WTC11 (cell line): Measurements from ENCODE around the gene TEX54. TPM values are rescaled to one million over a fixed set of nuclear protein-coding genes. Genes with fewer than 3 reads are reported as not detected.

ENCODE experiments used
- ATAC-seq: fragments of 200-7000 bp; cut with Tn5 transposase; 2 replicates; pipeline ENCODE4 v1.10.0; 2021; ENCODE audit warnings: mild to moderate bottlenecking, moderate library complexity
- CTCF ChIA-PET: fragments of 300-600 bp; sonication (Branson Sonifier 250); formaldehyde crosslinking; loops from one replicate; lab custom pipeline; 2021; ENCODE audit warnings: antibody characterized with exemption; lab: Charles Lee
- POLR2A ChIA-PET: fragments of 350-600 bp; sonication (Branson Sonifier 250); formaldehyde crosslinking; loops from one replicate; lab custom pipeline; 2021; ENCODE audit warnings: antibody characterized with exemption; lab: Charles Lee
- DNase-seq: peaks from one replicate; pipeline ENCODE4 v3.0.0; 2021; ENCODE audit warnings: low spot score
- H3K27ac Mint-ChIP-seq: 2 replicates; pipeline ENCODE4 v1.8.0; 2021; ENCODE audit warnings: mixed read lengths
- H3K27me3 Mint-ChIP-seq: 2 replicates; pipeline ENCODE4 v1.8.0; 2021; ENCODE audit warnings: low read depth, mild to moderate bottlenecking, moderate library complexity, mixed read lengths
- H3K36me3 Mint-ChIP-seq: 2 replicates; pipeline ENCODE4 v1.8.0; 2021; ENCODE audit warnings: mixed read lengths
- H3K4me1 Mint-ChIP-seq: 2 replicates; pipeline ENCODE4 v1.8.0; 2022; ENCODE audit warnings: mixed read lengths
- H3K4me3 Mint-ChIP-seq: 2 replicates; pipeline ENCODE4 v1.8.0; 2021; ENCODE audit warnings: mild to moderate bottlenecking, moderate library complexity, mixed read lengths
- H3K9me3 Mint-ChIP-seq: 2 replicates; pipeline ENCODE4 v1.8.0; 2021; ENCODE audit warnings: mixed read lengths
- ELF4 ChIP-seq: sonication (generic); formaldehyde crosslinking; IDR thresholded peaks from 2 replicates; pipeline ENCODE4 v1.8.1; 2022; ENCODE audit warnings: low read depth, mild to moderate bottlenecking, moderate library complexity, missing genetic modification reagents
- NR3C1 ChIP-seq: sonication (generic); formaldehyde crosslinking; conservative IDR thresholded peaks from 2 replicates; pipeline ENCODE4 v1.8.1; 2023; ENCODE audit warnings: low read depth, mild to moderate bottlenecking, missing genetic modification reagents
- OVOL2 ChIP-seq: fragments of 250-450 bp; sonication (Bioruptor Pico); IDR thresholded peaks from 2 replicates; pipeline ENCODE4 v1.9.0; 2021; ENCODE audit warnings: mild to moderate bottlenecking, borderline replicate concordance
- PRRX2 ChIP-seq: fragments of 250-450 bp; sonication (Bioruptor Pico); IDR thresholded peaks from 2 replicates; pipeline ENCODE4 v1.8.0; 2021; ENCODE audit warnings: mild to moderate bottlenecking
- SMAD4 ChIP-seq: sonication (generic); formaldehyde crosslinking; IDR thresholded peaks from 2 replicates; pipeline ENCODE4 v1.8.0; 2022; ENCODE audit warnings: mild to moderate bottlenecking, missing genetic modification reagents
- SOX15 ChIP-seq: fragments of 250-450 bp; sonication (Bioruptor Pico); IDR thresholded peaks from 2 replicates; pipeline ENCODE4 v1.9.0; 2021; ENCODE audit warnings: mild to moderate bottlenecking
- ZNF121 ChIP-seq: sonication (generic); formaldehyde crosslinking; IDR thresholded peaks from 2 replicates; pipeline ENCODE4 v1.8.0; 2023; ENCODE audit warnings: missing genetic modification reagents
- ZNF671 ChIP-seq: fragments of 250-450 bp; sonication (Bioruptor Pico); IDR thresholded peaks from 2 replicates; pipeline ENCODE4 v1.8.0; 2021; ENCODE audit warnings: mild to moderate bottlenecking
- total RNA-seq: library from RNA; stranded (reverse); gene quantifications from 3 replicates; pipeline ENCODE4 v1.2.3, GENCODE V29; 2021
- TF ChIP-seq, protein P1 (sequence below): sonication (generic); formaldehyde crosslinking; IDR thresholded peaks from 2 replicates; pipeline ENCODE4 v1.8.0; 2022; ENCODE audit warnings: mild to moderate bottlenecking, missing genetic modification reagents
- TF ChIP-seq, protein P2 (sequence below): sonication (generic); formaldehyde crosslinking; IDR thresholded peaks from 2 replicates; pipeline ENCODE4 v1.8.0; 2023; ENCODE audit warnings: mild to moderate bottlenecking, missing genetic modification reagents
- TF ChIP-seq, protein P3 (sequence below): fragments of 250-450 bp; sonication (Bioruptor Pico); IDR thresholded peaks from 2 replicates; pipeline ENCODE4 v1.9.0; 2021; ENCODE audit warnings: mild to moderate bottlenecking
- TF ChIP-seq, protein P4 (sequence below): fragments of 200-600 bp; IDR thresholded peaks from 2 replicates; pipeline ENCODE4 v1.8.0; 2022; ENCODE audit warnings: antibody characterized with exemption
- TF ChIP-seq, protein P5 (sequence below): sonication (generic); formaldehyde crosslinking; conservative IDR thresholded peaks from 2 replicates; pipeline ENCODE4 v1.8.1; 2023; ENCODE audit warnings: mild to moderate bottlenecking, low read depth, missing genetic modification reagents, moderate library complexity
- TF ChIP-seq, protein P6 (sequence below): fragments of 250-450 bp; sonication (Bioruptor Pico); IDR thresholded peaks from 2 replicates; pipeline ENCODE4 v1.9.0; 2021; ENCODE audit warnings: moderate library complexity, mild to moderate bottlenecking, inconsistent platforms, borderline replicate concordance

The TEX54 gene
- total RNA-seq, 1 experiment from 2014 or later, result not detected

DNA sequence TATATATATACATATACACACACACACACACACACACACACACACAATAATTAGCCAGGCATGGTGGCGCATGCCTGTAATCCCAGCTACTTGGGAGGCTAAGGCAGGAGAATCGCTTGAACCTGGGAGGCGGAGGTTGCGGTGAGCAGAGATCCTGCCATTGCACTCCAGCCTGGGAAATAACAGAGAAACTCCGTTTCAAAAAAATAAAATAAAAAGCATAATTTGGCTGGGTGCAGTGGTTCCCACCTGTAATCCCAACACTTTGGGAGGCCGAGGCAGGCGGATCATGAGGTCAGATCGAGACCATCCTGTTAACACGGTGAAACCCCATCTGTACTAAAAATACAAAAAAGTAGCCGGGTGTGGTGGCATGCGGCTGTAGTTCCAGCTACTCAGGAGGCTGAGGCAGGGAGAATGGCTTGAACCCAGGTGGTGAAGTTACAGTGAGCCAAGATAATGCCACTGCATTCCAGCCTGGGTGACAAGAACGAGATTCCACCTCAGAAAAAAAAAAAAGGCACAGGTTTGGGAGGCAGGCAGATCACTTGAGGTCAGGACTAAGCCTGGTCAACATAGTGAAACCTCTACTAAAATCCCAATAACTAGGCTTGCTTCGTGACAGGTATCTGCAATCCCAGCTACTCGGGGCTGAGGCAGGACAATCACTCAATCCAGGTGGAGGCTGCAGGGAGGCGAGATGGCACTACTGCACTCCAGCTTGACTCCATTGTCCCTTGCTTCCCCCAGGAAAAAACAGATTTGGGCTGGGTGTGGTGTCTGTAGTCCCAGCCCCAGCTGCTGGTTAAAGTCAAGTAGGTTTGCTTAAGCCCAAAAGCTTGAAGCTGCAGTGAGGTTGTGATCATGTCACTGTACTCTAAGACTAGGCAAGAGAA is 18.5 kb upstream of the TEX54 start (continued):
- TF ChIP-seq, protein P1, sequence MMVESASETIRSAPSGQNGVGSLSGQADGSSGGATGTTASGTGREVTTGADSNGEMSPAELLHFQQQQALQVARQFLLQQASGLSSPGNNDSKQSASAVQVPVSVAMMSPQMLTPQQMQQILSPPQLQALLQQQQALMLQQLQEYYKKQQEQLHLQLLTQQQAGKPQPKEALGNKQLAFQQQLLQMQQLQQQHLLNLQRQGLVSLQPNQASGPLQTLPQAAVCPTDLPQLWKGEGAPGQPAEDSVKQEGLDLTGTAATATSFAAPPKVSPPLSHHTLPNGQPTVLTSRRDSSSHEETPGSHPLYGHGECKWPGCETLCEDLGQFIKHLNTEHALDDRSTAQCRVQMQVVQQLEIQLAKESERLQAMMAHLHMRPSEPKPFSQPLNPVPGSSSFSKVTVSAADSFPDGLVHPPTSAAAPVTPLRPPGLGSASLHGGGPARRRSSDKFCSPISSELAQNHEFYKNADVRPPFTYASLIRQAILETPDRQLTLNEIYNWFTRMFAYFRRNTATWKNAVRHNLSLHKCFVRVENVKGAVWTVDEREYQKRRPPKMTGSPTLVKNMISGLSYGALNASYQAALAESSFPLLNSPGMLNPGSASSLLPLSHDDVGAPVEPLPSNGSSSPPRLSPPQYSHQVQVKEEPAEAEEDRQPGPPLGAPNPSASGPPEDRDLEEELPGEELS (CRISPR knock-in tag), result no peak
- TF ChIP-seq PRRX2, result peak; percentile 95
- TF ChIP-seq, protein P2, sequence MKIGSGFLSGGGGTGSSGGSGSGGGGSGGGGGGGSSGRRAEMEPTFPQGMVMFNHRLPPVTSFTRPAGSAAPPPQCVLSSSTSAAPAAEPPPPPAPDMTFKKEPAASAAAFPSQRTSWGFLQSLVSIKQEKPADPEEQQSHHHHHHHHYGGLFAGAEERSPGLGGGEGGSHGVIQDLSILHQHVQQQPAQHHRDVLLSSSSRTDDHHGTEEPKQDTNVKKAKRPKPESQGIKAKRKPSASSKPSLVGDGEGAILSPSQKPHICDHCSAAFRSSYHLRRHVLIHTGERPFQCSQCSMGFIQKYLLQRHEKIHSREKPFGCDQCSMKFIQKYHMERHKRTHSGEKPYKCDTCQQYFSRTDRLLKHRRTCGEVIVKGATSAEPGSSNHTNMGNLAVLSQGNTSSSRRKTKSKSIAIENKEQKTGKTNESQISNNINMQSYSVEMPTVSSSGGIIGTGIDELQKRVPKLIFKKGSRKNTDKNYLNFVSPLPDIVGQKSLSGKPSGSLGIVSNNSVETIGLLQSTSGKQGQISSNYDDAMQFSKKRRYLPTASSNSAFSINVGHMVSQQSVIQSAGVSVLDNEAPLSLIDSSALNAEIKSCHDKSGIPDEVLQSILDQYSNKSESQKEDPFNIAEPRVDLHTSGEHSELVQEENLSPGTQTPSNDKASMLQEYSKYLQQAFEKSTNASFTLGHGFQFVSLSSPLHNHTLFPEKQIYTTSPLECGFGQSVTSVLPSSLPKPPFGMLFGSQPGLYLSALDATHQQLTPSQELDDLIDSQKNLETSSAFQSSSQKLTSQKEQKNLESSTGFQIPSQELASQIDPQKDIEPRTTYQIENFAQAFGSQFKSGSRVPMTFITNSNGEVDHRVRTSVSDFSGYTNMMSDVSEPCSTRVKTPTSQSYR (CRISPR knock-in tag), result peak; percentile 45; the same call in 1 of the 2 replicates
- TF ChIP-seq ELF4 (CRISPR knock-in tag), result no peak
- TF ChIP-seq SOX15, result no peak

DNA sequence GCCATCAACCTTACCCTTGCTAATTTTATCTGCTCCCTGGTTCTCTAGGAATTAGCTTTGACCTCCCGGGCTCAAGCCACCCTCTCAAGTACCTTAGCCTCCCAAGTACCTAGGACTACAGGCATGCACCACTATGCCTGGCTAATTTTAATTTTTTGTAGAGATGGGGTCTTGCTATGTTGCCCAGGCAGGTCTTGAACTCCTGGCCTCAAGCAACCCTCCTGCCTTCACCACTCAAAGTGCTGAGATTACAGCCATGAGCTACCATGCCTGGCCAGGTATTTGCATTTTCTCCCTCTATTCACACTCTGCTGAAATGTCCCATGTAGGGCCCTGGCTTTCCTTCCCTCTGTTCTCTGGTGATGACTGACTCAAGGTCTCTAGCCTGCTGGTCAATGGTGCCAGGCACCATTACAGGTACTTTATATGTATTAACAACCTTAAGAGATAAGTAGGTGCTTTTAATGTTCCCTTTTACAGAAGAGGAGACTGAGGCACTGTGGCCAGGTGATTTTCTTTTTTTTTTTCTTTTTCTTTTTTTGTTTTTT is 15.2 kb upstream of the TEX54 start:
- Mint-ChIP-seq H3K4me1 (peaks cover 20% of the 10 kb centered on the region), H3K27me3 (no peaks in the 10 kb centered on the region), H3K4me3 (no peak overlapping the region), H3K27ac (no peak overlapping the region), H3K9me3 (peaks cover 17% of the 10 kb centered on the region), H3K36me3 (peaks cover 30% of the 10 kb centered on the region)
- POLR2A ChIA-PET, result no interaction called here
- CTCF ChIA-PET, result no interaction called here
- ATAC-seq (no peak), DNase-seq (no peak)
- TF ChIP-seq, protein P3, sequence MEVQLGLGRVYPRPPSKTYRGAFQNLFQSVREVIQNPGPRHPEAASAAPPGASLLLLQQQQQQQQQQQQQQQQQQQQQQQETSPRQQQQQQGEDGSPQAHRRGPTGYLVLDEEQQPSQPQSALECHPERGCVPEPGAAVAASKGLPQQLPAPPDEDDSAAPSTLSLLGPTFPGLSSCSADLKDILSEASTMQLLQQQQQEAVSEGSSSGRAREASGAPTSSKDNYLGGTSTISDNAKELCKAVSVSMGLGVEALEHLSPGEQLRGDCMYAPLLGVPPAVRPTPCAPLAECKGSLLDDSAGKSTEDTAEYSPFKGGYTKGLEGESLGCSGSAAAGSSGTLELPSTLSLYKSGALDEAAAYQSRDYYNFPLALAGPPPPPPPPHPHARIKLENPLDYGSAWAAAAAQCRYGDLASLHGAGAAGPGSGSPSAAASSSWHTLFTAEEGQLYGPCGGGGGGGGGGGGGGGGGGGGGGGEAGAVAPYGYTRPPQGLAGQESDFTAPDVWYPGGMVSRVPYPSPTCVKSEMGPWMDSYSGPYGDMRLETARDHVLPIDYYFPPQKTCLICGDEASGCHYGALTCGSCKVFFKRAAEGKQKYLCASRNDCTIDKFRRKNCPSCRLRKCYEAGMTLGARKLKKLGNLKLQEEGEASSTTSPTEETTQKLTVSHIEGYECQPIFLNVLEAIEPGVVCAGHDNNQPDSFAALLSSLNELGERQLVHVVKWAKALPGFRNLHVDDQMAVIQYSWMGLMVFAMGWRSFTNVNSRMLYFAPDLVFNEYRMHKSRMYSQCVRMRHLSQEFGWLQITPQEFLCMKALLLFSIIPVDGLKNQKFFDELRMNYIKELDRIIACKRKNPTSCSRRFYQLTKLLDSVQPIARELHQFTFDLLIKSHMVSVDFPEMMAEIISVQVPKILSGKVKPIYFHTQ (CRISPR knock-in tag), result no peak
- TF ChIP-seq, protein P4, sequence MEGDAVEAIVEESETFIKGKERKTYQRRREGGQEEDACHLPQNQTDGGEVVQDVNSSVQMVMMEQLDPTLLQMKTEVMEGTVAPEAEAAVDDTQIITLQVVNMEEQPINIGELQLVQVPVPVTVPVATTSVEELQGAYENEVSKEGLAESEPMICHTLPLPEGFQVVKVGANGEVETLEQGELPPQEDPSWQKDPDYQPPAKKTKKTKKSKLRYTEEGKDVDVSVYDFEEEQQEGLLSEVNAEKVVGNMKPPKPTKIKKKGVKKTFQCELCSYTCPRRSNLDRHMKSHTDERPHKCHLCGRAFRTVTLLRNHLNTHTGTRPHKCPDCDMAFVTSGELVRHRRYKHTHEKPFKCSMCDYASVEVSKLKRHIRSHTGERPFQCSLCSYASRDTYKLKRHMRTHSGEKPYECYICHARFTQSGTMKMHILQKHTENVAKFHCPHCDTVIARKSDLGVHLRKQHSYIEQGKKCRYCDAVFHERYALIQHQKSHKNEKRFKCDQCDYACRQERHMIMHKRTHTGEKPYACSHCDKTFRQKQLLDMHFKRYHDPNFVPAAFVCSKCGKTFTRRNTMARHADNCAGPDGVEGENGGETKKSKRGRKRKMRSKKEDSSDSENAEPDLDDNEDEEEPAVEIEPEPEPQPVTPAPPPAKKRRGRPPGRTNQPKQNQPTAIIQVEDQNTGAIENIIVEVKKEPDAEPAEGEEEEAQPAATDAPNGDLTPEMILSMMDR, result no peak
- TF ChIP-seq ZNF121 (peak; percentile 77; the same call in 1 of the 2 replicates), ZNF671 (no peak), SMAD4 (CRISPR knock-in tag) (no peak), NR3C1 (CRISPR knock-in tag) (no peak), OVOL2 (no peak)
- TF ChIP-seq, protein P5, sequence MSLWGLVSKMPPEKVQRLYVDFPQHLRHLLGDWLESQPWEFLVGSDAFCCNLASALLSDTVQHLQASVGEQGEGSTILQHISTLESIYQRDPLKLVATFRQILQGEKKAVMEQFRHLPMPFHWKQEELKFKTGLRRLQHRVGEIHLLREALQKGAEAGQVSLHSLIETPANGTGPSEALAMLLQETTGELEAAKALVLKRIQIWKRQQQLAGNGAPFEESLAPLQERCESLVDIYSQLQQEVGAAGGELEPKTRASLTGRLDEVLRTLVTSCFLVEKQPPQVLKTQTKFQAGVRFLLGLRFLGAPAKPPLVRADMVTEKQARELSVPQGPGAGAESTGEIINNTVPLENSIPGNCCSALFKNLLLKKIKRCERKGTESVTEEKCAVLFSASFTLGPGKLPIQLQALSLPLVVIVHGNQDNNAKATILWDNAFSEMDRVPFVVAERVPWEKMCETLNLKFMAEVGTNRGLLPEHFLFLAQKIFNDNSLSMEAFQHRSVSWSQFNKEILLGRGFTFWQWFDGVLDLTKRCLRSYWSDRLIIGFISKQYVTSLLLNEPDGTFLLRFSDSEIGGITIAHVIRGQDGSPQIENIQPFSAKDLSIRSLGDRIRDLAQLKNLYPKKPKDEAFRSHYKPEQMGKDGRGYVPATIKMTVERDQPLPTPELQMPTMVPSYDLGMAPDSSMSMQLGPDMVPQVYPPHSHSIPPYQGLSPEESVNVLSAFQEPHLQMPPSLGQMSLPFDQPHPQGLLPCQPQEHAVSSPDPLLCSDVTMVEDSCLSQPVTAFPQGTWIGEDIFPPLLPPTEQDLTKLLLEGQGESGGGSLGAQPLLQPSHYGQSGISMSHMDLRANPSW (CRISPR knock-in tag), result no peak
- TF ChIP-seq, protein P6, sequence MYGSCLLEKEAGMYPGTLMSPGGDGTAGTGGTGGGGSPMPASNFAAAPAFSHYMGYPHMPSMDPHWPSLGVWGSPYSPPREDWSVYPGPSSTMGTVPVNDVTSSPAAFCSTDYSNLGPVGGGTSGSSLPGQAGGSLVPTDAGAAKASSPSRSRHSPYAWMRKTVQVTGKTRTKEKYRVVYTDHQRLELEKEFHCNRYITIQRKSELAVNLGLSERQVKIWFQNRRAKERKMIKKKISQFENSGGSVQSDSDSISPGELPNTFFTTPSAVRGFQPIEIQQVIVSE, result no peak
